ACHN (cell line): ENCODE data around the gene ENPP3.

Source experiments
- DNase-seq: peaks from one replicate; pipeline ENCODE4 v3.0.0-alpha.2; 2015
- in situ Hi-C: cut with HindIII; loops from 2 replicates; pipeline ENCODE4 v1.10.0; 2017; ENCODE audit warnings: low sequenced_read_pairs, low pct_ligation_motif_present, low pct_unique_long_range_greater_than_20kb

The ENPP3 gene

GRCh38 chr6:131776985-131777384 lies 139.9 kb downstream of the ENPP3 start:
- in situ Hi-C loops: no loop called here
- DNase-seq: no peak

DNA sequence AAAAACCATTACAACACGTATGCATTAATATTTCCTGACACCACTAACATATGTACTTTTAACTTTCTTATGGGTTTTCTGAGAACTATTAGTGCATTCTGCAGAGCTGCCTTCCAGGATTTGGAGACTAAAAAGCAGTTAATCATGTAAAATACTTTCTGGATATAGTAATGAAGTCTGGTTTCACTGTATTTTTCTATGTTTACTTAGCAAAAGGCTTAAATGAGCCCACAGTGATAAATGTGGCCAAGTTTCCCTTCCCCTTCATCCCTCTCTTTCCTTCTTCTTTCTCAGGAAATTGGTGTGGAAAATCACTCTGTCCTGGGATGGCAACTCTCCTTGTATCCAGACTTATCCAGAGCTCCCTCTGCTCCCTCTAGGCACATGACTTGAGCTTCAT lies 141.1 kb downstream of the ENPP3 start:
- in situ Hi-C loops: no loop called here
- DNase-seq: no peak

GRCh38 chr6:131779304-131779703 lies 142.2 kb downstream of the ENPP3 start:
- no peak for DNase-seq
- in situ Hi-C loops: no loop called here

GRCh38 chr6:131780600-131780999 lies 143.5 kb downstream of the ENPP3 start:
- no peak for DNase-seq
- in situ Hi-C loops: no loop called here

DNA sequence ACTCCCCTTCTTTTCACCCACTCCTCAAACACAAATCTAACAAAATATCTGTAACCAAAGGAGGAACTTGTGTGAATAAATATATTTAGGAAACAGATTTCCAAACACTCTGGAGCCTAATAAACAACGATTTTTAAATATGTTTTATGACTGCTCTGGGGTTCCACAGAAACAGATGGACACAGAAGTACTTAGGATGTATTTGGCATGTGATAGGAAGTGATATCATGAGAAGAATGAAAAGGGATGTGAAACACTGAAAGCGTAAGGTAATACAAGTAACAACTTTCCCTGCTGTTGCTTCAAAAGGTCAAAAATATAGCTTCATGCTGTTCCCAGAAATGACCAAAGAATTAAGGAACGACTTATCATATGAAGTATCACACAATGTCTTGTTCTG lies 144.6 kb downstream of the ENPP3 start:
- in situ Hi-C loops: no loop called here

GRCh38 chr6:131782764-131783163 lies 145.7 kb downstream of the ENPP3 start:
- in situ Hi-C loops: no loop called here

More for the DNA sequence above, 144.6 kb downstream of the ENPP3 start:
- no peak for DNase-seq

DNA sequence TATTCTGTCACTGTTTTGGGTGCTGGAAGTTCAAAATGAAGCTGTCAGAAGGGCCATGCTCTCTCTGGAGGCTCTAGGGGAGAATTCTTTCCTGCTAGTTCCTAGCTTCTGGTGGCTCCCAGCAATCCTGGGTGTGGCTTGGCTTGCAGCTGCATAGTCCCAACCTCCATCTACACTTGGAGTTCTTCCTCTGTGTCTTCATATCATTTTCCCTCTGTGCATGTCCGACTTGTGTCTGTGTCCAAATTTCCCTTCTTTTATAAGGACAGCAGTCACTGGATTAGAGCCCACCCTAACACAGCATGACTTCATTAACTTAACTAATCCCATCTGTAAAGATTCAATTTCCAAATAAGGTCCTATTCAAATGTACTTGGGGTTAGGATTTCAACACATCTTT lies 147.5 kb downstream of the ENPP3 start:
- in situ Hi-C loops: no loop called here
- no peak for DNase-seq

More at GRCh38 chr6:131782764-131783163, 145.7 kb downstream of the ENPP3 start:
- peak; percentile 7 for DNase-seq

- in situ Hi-C loops: no loop called here
- DNase-seq: no peak
Observed at GRCh38 chr6:131787079-131787478, 150.0 kb downstream of the ENPP3 start.

DNA sequence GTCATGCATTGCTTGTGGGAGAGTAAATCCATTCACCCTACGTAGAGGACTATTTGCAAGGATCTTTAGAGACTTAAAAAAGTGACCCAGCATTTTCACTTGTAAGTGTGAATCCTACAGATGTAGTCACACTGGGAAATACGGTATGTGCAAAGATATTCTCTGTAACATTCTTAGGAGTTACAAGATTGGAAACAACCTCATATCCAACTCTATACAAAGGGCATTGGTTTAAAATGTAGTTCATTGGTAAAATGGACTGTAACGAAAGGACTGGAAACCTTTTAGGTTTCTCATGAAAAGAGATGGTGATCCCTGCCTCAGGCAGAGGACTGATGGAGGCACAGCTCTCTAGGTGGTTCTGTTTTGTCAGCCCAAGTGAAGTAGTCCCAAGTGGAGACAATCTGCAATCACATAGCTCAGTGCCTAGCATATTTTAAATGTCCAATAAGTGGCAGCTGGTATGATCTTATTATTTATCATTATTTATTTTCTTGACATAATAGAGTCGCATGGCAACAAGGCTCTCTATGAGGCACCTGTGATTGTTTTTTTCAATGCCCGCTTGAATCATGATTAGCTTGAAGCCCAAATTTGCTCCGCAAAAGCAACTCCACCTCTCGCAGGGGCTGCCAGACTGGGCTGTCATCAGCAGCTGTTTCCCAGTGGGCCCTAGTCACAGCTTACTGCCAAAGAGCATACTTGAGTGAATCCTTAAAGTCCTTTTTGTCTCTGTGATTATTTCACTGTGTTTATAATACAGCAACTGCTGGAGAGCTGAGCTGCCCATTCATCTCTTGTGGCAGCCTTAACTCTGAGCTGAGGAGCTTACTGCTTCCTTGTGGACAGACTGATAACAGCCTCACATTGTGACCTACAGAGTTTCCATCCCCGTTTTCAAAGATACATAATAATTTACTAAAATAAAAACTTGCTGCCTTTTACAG lies 150.9 kb downstream of the ENPP3 start:
- no peak for DNase-seq
- in situ Hi-C loops: no loop called here

DNA sequence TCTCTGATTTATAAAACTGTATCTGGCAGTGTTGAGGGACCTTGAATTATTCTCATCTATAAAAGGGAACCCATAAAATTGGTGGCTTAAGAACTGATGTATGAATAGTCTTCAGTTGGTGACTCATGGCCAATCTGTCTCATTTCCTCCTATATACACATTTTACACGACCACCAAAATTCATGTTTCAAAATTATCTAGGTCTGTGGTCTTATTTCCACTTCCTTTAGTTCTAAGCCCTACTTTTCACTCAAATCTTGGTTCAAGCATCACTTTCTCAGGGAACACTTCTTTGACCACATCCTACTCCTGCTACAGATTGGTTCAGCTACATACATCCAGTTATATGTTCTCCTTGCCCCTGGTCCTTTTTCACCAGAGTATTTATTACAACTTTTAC lies 152.1 kb downstream of the ENPP3 start:
- in situ Hi-C loops: no loop called here
- no peak for DNase-seq

DNA sequence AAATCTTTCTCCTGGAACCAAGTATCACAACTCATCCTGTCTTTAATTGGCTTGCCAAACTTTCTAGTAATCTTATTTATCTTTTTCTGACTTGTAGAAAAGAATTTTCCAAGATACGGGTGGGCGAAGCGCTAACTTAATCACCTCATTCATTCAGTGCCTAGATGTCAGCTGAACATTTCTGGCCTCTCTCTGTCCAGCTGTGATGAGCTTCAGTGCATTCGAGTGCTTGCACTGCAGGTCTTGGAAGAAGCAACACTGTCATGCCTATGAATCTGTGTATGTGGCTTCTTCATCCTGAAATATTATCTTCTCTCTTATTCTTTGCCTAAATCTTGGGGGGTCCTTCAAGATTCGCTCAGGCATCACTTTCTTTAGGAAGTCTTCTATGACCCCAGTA lies 154.4 kb downstream of the ENPP3 start:
- in situ Hi-C loops: no loop called here

DNA sequence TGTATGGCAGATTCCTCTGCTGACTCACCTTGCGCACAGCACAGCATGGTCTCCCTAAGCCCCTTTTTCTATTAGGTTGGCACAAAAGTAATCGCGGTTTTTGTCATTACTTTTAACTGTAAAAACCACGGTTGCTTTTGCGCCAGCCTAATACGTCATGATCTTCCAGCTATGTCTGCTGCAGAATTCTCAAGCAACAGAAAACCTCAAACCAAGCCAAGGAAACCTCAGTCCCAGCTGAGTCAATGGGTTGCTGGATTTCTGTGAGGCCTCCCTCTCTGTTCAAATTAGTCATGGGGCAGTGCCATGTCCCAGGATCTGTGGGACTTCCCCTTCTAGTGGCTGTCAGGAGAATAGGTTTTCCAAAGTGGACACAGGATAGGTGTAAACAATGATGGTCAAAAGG lies 155.0 kb downstream of the ENPP3 start:
- in situ Hi-C loops: no loop called here
- peak; percentile 12 for DNase-seq

More for the DNA sequence above, 154.4 kb downstream of the ENPP3 start:
- DNase-seq: no peak

- in situ Hi-C loops: no loop called here
- DNase-seq: no peak
Observed at GRCh38 chr6:131795366-131795765, 158.3 kb downstream of the ENPP3 start.
